ENCODE measurements around the gene CGB5. TPM values are rescaled to one million over a fixed set of nuclear protein-coding genes. Genes with fewer than 3 reads are reported as not detected.
"Not testable (repeated sequence)": the region's sequence is repeated elsewhere in the genome, so short reads cannot be mapped to it uniquely, and the experiment has no call there.

The CGB5 gene
- total RNA-seq, 1 experiment from 2014 or later, result not detected

- Histone ChIP-seq H3K9me3 (no peaks in the 10 kb centered on the region), H3K36me3 (ENCODE audit: control insufficient read depth, insufficient read depth, low read length) (no peaks in the 10 kb centered on the region), H3K27me3 (replicated peaks; ENCODE audit: control insufficient read depth, insufficient read depth, low read length) (no peaks in the 10 kb centered on the region; the same call in 1 of the 2 replicates), H3K4me1 (0 out of 2 replicates have a peak, but pooled peaks cover 9% of the 10 kb centered on the region), H3K4me3 (ENCODE audit: low read depth, low read length) (no peak overlapping the region)
- H3K36me3 Mint-ChIP-seq (ENCODE audit: insufficient read depth, unreplicated experiment), result peaks cover 23% of the 10 kb centered on the region
- H3K4me1 Mint-ChIP-seq (ENCODE audit: low read depth, unreplicated experiment), result peaks cover 21% of the 10 kb centered on the region
- H3K27ac Mint-ChIP-seq (ENCODE audit: unreplicated experiment), result no peak overlapping the region
- TF ChIP-seq CTCF (IDR thresholded peaks at IDR 0.05; ENCODE audit: insufficient read depth in 1 of 2, low read depth in 1 of 2, low read length in 1 of 2, severe bottlenecking in 1 of 2, unreplicated experiment in 1 of 2), result no peak
- intact Hi-C loops (cut with micrococcal nuclease; ENCODE audit: unreplicated experiment), result no loop called here
- no peaks in the 10 kb centered on the region for H3K27me3 Mint-ChIP-seq (ENCODE audit: insufficient read depth, unreplicated experiment)
- ChIA-PET POLR2A (no interaction called here), CTCF (interaction anchor here (1.2 to 4.0 kb wide), 5 partner anchors 21 to 86 kb away, joined by 4 to 51 read pairs (median 10); partner anchors contain the start of genes GYS1, NTF4 and RUVBL2)
- H3K4me3 Mint-ChIP-seq (ENCODE audit: unreplicated experiment), result peak overlapping the region; percentile 79
- no peaks in the 10 kb centered on the region for H3K9me3 Mint-ChIP-seq (ENCODE audit: unreplicated experiment)
- DNase-seq, result no peak
- no TSS peak for BruUV-seq (replicated peaks)
These were observed 23.3 kb upstream of the CGB5 start for GRCh38 chr19:49020342-49020741.

GRCh38 chr19:49020931-49021895 lies 22.4 kb upstream of the CGB5 start:
- Histone ChIP-seq H3K36me3 (ENCODE audit: control insufficient read depth, insufficient read depth, low read length) (no peaks in the 10 kb centered on the region), H3K27me3 (replicated peaks; ENCODE audit: control insufficient read depth, insufficient read depth, low read length) (no peaks in the 10 kb centered on the region; the same call in 1 of the 2 replicates), H3K4me1 (0 out of 2 replicates have a peak, but pooled peaks cover 9% of the 10 kb centered on the region), H3K9me3 (no peaks in the 10 kb centered on the region), H3K4me3 (ENCODE audit: low read depth, low read length) (no peak overlapping the region)
- no peak for DNase-seq
- ChIA-PET CTCF (interaction anchor here (1.3 to 4.0 kb wide), 3 partner anchors 29 to 52 kb away, joined by 4 to 51 read pairs (median 10); partner anchors contain the start of genes GYS1, NTF4 and RUVBL2), POLR2A (no interaction called here)
- Mint-ChIP-seq H3K27me3 (ENCODE audit: insufficient read depth, unreplicated experiment) (no peaks in the 10 kb centered on the region), H3K4me1 (ENCODE audit: low read depth, unreplicated experiment) (peaks cover 21% of the 10 kb centered on the region), H3K27ac (ENCODE audit: unreplicated experiment) (no peak overlapping the region), H3K9me3 (ENCODE audit: unreplicated experiment) (no peaks in the 10 kb centered on the region), H3K4me3 (ENCODE audit: unreplicated experiment) (peak overlapping the region; percentile 79), H3K36me3 (ENCODE audit: insufficient read depth, unreplicated experiment) (peaks cover 15% of the 10 kb centered on the region)
- no peak for TF ChIP-seq CTCF (IDR thresholded peaks at IDR 0.05; ENCODE audit: insufficient read depth in 1 of 2, low read depth in 1 of 2, low read length in 1 of 2, severe bottlenecking in 1 of 2, unreplicated experiment in 1 of 2)
- no TSS peak for BruUV-seq (replicated peaks)
- intact Hi-C loops (cut with micrococcal nuclease; ENCODE audit: unreplicated experiment), result no loop called here

GRCh38 chr19:49022116-49022515 lies 21.5 kb upstream of the CGB5 start:
- Histone ChIP-seq H3K27me3 (replicated peaks; ENCODE audit: control insufficient read depth, insufficient read depth, low read length) (no peaks in the 10 kb centered on the region; the same call in 1 of the 2 replicates), H3K36me3 (ENCODE audit: control insufficient read depth, insufficient read depth, low read length) (no peaks in the 10 kb centered on the region), H3K9me3 (no peaks in the 10 kb centered on the region), H3K4me1 (0 out of 2 replicates have a peak, but pooled peaks cover 9% of the 10 kb centered on the region), H3K4me3 (ENCODE audit: low read depth, low read length) (no peak overlapping the region)
- POLR2A ChIA-PET, result no interaction called here
- BruUV-seq (replicated peaks), result no TSS peak
- Mint-ChIP-seq H3K36me3 (ENCODE audit: insufficient read depth, unreplicated experiment) (peaks cover 15% of the 10 kb centered on the region), H3K4me3 (ENCODE audit: unreplicated experiment) (peak overlapping the region; percentile 23), H3K27ac (ENCODE audit: unreplicated experiment) (no peak overlapping the region), H3K9me3 (ENCODE audit: unreplicated experiment) (no peaks in the 10 kb centered on the region), H3K4me1 (ENCODE audit: low read depth, unreplicated experiment) (peaks cover 21% of the 10 kb centered on the region), H3K27me3 (ENCODE audit: insufficient read depth, unreplicated experiment) (no peaks in the 10 kb centered on the region)
- CTCF ChIA-PET, result no interaction called here
- no peak for DNase-seq
- no peak for TF ChIP-seq CTCF (IDR thresholded peaks at IDR 0.05; ENCODE audit: insufficient read depth in 1 of 2, low read depth in 1 of 2, low read length in 1 of 2, severe bottlenecking in 1 of 2, unreplicated experiment in 1 of 2)
- intact Hi-C loops (cut with micrococcal nuclease; ENCODE audit: unreplicated experiment), result no loop called here

GRCh38 chr19:49024233-49024632 lies 19.4 kb upstream of the CGB5 start, which contains the start of gene CGB3:
Gene CGB3, minus strand, starts transcription at chr19:49024333. Its CDS starts 362 bp downstream, at chr19:49023971.
- H3K9me3 Mint-ChIP-seq (ENCODE audit: unreplicated experiment); H3K4me3 ChIP-seq (ENCODE audit: low read depth, low read length); intact Hi-C loops (cut with micrococcal nuclease; ENCODE audit: unreplicated experiment); POLR2A ChIA-PET; H3K27me3 ChIP-seq (replicated peaks; ENCODE audit: control insufficient read depth, insufficient read depth, low read length); H3K27me3 Mint-ChIP-seq (ENCODE audit: insufficient read depth, unreplicated experiment); H3K9me3 ChIP-seq; H3K4me1 ChIP-seq; H3K4me3 Mint-ChIP-seq (ENCODE audit: unreplicated experiment); BruUV-seq (replicated peaks); DNase-seq; H3K36me3 Mint-ChIP-seq (ENCODE audit: insufficient read depth, unreplicated experiment); H3K27ac Mint-ChIP-seq (ENCODE audit: unreplicated experiment); H3K36me3 ChIP-seq (ENCODE audit: control insufficient read depth, insufficient read depth, low read length): not testable (repeated sequence)
- CTCF ChIA-PET, result interaction anchor here (0.6 kb wide), 1 partner anchor 279 kb away, joined by 4 read pairs; no protein-coding TSS in a partner anchor
- peaks cover 16% of the 10 kb centered on the region for H3K4me1 Mint-ChIP-seq (ENCODE audit: low read depth, unreplicated experiment)
